ENCODE measurements around the gene PRPF40A.

DNA sequence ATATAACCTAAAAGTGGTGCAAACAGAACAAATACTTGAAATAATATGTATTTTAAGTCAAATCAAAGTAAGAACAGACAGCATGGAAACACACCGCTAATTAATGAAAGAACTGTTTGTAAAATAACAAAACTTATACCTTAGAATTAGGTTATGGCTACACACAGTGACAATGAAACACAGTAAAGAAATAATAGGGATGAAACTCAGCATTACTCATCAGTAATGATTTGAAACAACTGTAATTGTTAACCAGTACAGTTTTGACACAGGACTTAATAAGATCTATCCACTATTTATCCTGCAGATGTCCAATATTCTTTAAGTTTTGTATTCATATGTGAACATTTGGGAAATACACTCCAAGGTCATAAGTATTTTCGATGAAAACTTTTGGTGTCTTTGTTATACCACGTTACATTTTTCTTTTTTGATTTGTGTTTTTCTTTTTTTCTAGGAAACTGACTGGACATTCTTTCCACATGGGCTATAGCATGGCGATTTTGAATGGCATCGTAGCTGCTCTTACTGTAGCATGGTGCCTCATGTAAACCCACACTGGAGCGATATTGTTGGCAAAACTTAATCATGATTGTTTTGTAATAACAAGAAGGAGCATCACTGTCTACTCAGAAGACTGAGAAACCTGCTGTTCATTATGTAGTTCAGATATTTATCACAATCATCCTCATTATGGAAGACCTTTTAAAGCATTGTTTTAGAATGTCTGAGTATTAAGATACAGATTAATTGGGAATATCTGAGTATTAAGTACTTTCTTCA is 42.2 kb upstream of the PRPF40A start:
- TF ChIP-seq SIN3A (IDR thresholded peaks at IDR 0.05; ENCODE audit: borderline replicate concordance, insufficient read depth, low read length) (no peak), TAF1 (IDR thresholded peaks at IDR 0.05; ENCODE audit: borderline replicate concordance, insufficient read depth, low read length) (no peak), POLR2AphosphoS5 (IDR thresholded peaks at IDR 0.05; ENCODE audit: low read depth, low read length) (no peak)
- TF ChIP-seq, protein P1, sequence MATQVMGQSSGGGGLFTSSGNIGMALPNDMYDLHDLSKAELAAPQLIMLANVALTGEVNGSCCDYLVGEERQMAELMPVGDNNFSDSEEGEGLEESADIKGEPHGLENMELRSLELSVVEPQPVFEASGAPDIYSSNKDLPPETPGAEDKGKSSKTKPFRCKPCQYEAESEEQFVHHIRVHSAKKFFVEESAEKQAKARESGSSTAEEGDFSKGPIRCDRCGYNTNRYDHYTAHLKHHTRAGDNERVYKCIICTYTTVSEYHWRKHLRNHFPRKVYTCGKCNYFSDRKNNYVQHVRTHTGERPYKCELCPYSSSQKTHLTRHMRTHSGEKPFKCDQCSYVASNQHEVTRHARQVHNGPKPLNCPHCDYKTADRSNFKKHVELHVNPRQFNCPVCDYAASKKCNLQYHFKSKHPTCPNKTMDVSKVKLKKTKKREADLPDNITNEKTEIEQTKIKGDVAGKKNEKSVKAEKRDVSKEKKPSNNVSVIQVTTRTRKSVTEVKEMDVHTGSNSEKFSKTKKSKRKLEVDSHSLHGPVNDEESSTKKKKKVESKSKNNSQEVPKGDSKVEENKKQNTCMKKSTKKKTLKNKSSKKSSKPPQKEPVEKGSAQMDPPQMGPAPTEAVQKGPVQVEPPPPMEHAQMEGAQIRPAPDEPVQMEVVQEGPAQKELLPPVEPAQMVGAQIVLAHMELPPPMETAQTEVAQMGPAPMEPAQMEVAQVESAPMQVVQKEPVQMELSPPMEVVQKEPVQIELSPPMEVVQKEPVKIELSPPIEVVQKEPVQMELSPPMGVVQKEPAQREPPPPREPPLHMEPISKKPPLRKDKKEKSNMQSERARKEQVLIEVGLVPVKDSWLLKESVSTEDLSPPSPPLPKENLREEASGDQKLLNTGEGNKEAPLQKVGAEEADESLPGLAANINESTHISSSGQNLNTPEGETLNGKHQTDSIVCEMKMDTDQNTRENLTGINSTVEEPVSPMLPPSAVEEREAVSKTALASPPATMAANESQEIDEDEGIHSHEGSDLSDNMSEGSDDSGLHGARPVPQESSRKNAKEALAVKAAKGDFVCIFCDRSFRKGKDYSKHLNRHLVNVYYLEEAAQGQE (IDR thresholded peaks at IDR 0.05; ENCODE audit: insufficient read depth in 1 of 2, low read depth in 2 of 2, low read length in 2 of 2) = no peak
